ENCODE data around the gene SMYD2. TPM values are rescaled to one million over a fixed set of nuclear protein-coding genes. Genes with fewer than 3 reads are reported as not detected.
A peak's percentile ranks its signal among the peaks of the same experiment; 100 is the strongest.

SMYD2 gene
- total RNA-seq, 1 experiment from 2014 or later: 24.5 TPM

DNA sequence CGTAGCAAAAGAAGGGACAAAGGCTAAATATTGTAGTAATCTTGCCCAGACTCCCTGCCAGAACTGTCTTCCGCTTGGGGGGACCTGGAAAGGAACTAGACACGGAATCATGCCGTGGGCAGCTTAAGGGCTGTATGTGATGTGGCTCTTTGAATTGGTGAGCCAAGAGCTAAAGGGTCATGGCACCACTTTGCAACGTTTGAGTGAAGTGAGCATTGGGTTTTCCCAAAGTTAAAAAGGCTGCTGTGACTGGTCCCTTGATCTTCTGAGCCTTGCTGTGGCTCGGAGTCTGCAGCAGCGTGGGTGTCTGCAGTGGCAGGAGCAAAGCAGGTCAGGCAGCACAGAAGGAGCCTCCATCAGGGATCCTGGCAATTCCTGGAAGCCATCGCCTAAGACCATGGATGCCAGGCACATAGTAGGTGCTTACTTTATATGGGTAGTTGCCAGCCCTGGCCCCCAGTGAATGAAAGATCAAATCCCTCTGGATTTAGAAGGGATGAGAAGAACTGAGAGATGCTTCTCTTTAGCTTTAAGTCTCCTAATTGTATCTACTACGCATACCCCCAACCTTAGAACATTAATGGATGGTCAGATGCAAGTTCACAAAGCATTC, 1.8 kb downstream of the SMYD2 start:
- Histone ChIP-seq H3K4me3 (ENCODE audit: insufficient read depth, low read depth, low read length) (no peak overlapping the region), H3K27me3 (ENCODE audit: control insufficient read depth, insufficient read depth, low read length) (peaks cover 26% of the 10 kb centered on the region; the same call in 1 of the 2 replicates), H3K36me3 (replicated peaks; ENCODE audit: control insufficient read depth, insufficient read depth, low read length) (no peaks in the 10 kb centered on the region)
- DNase-seq: no peak

DNA sequence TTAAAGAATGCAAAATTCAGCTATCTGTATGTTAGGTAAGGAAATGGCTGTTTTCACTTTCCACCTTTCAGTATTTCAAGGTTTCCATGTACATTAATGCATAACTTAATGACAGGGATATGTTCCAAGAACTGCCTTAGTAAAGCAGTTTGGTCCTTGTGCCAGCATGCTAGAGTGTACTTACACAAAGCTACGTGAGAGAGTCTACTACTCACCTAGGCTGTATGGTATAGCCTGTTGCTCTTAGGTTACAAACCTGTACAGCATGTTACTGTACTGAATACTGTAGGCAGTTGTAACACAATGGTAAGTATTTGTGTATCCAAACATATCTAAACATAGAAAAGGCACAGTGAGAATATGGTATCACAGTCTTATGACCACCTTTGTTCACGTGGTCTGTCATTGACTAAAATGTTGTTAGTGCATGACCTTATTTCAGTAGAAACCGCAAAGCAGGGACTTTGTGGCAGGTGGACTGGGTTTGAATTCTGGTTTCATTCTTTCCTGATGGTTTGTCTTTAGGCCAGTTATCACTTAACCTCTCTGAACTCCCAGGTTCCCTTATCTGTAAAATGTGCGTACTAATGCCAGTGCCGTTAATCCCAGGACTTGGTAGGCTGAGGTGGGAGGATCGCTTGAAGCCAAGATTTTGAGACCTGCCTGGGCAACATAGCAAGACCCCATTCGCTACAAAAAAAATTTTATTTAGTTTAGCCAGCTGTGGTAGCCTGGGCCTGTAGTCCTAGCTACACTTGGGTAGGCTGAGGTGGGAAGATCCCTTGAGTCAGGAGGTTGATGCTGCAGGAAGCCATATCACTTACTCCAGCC, 4.9 kb downstream of the SMYD2 start:
- Histone ChIP-seq H3K36me3 (replicated peaks; ENCODE audit: control insufficient read depth, insufficient read depth, low read length) (no peaks in the 10 kb centered on the region), H3K4me3 (ENCODE audit: insufficient read depth, low read depth, low read length) (no peak overlapping the region), H3K27me3 (ENCODE audit: control insufficient read depth, insufficient read depth, low read length) (peaks cover 28% of the 10 kb centered on the region; the same call in 1 of the 2 replicates)
- no peak for DNase-seq

DNA sequence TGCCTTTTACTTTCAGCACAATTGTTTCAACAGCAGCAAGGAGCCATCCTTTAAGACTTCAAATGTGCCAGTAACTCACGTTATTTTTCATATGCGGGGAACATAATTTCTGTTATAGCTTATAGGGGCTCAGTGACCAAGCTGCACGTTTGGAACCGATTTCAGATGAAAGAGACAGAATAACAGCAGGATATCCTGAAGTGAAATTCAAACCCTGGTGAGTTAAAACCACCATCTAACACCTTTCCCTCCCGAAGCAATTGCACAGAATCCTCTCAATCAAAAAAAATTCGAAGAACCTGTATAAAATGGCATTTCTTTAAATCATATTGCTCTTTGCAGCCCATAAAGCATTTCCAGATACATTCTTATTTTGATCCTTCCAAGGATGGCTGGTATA, 6.9 kb downstream of the SMYD2 start:
- Histone ChIP-seq H3K4me3 (ENCODE audit: insufficient read depth, low read depth, low read length) (no peak overlapping the region), H3K36me3 (replicated peaks; ENCODE audit: control insufficient read depth, insufficient read depth, low read length) (no peaks in the 10 kb centered on the region), H3K27me3 (ENCODE audit: control insufficient read depth, insufficient read depth, low read length) (peaks cover 29% of the 10 kb centered on the region; the same call in 1 of the 2 replicates)
- DNase-seq: no peak

DNA sequence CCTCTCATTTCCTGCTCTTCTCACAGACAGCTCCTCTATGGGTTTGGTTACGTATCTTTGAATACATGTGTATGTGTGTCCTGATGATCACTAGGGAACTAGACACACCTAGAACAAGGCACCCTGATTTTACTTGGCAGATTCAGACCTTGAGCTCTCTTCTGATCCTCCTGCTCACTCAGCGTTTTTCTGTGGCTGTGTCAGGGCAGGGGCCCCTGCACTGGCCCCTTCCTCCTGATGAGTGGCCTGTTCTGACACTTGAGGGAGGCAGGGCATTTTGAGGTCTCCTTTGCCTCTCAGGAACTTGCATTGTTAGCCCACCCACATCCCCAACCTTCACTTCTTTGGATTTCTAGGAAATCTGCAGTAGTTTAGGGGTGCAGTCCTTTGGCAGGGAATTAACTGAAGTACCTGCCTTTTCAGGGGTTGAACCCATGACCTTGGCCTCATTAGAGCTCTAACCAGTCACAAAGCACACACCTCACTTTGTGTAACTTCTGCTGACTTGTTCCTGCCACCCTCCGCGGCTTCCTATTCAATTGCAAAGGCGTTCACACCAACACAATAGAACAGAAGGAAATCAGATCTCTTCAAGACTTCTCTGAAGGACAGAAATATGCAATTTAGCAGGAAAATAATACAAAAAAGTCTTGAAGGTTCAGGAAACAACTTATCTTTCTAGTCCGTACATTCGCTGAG, 8.8 kb downstream of the SMYD2 start:
- H3K4me3 ChIP-seq (ENCODE audit: insufficient read depth, low read depth, low read length): no peak overlapping the region
- peak; percentile 44 for DNase-seq
- no peaks in the 10 kb centered on the region for H3K36me3 ChIP-seq (replicated peaks; ENCODE audit: control insufficient read depth, insufficient read depth, low read length)
- peaks cover 30% of the 10 kb centered on the region; the same call in 1 of the 2 replicates for H3K27me3 ChIP-seq (ENCODE audit: control insufficient read depth, insufficient read depth, low read length)

DNA sequence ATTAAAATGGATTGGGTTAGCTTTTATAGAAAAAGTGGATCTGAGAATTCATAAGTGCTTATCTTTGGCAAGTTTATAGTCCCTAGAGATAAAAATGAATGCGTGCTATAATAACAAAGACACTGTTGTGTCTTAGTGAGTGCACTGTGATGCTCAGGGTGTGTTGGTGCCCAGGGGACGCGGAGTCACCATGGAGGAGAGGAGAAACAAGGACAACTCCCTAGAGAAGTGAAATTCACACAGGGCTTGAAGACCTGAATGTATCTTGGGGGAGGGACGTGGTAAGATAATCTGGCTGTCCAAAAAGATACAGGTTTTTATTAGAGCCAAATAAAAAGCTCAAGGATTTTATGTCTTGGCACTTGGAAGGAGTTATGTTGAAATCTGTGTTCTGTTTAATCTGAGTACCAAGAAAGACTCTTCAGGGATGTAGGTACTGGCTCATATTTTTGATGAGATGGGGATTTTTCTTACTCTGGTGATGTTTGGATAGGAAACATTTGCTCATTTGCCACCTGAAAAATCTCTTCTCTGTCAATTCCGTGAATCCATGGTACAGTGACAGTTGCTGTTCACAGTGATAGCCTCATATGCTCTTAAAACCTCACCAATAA, 9.6 kb downstream of the SMYD2 start:
- DNase-seq: no peak
- Histone ChIP-seq H3K27me3 (ENCODE audit: control insufficient read depth, insufficient read depth, low read length) (peaks cover 30% of the 10 kb centered on the region; the same call in 1 of the 2 replicates), H3K4me3 (ENCODE audit: insufficient read depth, low read depth, low read length) (no peak overlapping the region), H3K36me3 (replicated peaks; ENCODE audit: control insufficient read depth, insufficient read depth, low read length) (no peaks in the 10 kb centered on the region)

DNA sequence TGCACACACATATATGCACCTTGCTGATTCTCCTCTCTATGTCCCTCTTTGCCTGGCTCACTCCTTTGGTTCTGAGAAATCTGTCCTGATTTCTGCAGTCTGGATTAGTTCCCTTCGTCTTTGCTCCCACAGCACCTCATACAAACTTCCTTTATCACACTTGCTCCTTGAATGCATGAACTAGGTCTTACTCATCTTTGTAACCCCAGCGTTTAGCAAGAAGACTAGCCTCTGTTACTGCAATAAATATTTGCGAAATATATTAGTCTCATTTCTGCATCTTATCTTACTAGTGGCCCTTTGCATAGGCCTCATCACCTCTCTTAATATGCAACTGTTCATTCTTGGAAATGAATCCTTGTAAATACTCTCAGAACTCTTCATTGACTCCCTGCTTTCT, 11.4 kb downstream of the SMYD2 start:
- peaks cover 37% of the 10 kb centered on the region; the same call in 1 of the 2 replicates for H3K27me3 ChIP-seq (ENCODE audit: control insufficient read depth, insufficient read depth, low read length)
- H3K4me3 ChIP-seq (ENCODE audit: insufficient read depth, low read depth, low read length): no peak overlapping the region
- DNase-seq: no peak
- H3K36me3 ChIP-seq (replicated peaks; ENCODE audit: control insufficient read depth, insufficient read depth, low read length): no peaks in the 10 kb centered on the region

DNA sequence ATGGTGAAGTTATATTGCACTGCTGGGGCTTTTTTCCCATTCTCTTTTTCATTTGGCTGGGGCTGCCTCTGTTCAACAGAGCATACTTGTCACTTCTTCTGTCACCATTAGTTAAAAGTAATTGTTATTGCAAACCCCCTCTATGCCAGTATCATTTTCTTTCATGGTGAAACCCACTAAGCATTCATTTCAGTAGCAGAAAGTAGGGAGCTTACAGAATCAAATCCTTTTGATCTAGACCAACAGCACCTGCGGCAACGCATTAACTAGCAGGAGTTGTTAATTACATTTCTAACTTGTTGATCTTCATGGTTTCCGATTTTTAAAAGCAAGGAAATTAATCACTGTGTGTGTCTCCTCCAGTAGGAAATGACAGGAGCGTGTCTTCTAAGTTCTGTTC, 15.0 kb downstream of the SMYD2 start:
- Histone ChIP-seq H3K4me3 (ENCODE audit: insufficient read depth, low read depth, low read length) (no peak overlapping the region), H3K36me3 (replicated peaks; ENCODE audit: control insufficient read depth, insufficient read depth, low read length) (no peaks in the 10 kb centered on the region), H3K27me3 (ENCODE audit: control insufficient read depth, insufficient read depth, low read length) (peaks cover 24% of the 10 kb centered on the region; the same call in 1 of the 2 replicates)
- DNase-seq: no peak

DNA sequence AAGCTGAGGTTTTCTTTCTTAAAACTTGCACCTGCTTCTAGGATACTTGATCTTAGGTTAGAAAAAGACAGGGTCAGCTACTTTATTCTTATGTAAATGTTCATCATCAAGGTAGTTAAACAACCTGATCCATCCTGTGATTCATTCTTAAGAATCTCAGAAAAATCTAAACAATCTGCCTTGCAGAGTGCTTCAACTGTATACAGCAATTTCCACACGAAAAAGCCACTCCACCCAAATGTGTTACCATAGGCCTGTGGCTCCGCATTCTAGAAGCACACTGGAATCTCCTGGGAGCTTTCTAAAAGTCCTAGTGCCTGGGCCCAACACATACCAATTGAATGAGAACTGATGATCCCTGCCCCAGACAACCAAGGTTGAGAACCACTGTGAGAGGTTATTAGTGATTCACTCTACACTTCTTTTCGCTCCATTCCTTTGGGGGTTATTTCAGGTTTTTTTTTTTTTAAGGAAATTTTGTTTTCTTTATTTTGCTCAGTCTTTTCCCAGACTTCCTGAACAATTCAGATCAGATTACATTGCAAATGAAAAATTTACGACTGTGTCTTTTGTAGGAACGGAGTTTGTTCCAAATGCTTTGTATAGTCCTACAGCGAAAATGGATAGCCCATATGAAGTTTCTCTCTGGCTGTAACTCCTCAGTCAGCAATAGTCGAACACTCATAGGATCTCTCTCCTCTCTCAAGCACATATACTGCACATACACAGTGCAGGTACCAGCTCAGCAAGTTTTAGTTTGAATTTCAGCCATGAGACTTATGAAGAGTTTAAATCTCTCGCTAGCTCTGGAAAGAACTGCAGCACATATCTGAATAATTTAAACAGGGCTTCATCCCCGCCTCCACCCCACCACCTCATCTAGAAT, 16.1 kb downstream of the SMYD2 start:
- DNase-seq: no peak
- H3K27me3 ChIP-seq (ENCODE audit: control insufficient read depth, insufficient read depth, low read length): peaks cover 15% of the 10 kb centered on the region; the same call in 1 of the 2 replicates
- no peaks in the 10 kb centered on the region for H3K36me3 ChIP-seq (replicated peaks; ENCODE audit: control insufficient read depth, insufficient read depth, low read length)
- no peak overlapping the region for H3K4me3 ChIP-seq (ENCODE audit: insufficient read depth, low read depth, low read length)

DNA sequence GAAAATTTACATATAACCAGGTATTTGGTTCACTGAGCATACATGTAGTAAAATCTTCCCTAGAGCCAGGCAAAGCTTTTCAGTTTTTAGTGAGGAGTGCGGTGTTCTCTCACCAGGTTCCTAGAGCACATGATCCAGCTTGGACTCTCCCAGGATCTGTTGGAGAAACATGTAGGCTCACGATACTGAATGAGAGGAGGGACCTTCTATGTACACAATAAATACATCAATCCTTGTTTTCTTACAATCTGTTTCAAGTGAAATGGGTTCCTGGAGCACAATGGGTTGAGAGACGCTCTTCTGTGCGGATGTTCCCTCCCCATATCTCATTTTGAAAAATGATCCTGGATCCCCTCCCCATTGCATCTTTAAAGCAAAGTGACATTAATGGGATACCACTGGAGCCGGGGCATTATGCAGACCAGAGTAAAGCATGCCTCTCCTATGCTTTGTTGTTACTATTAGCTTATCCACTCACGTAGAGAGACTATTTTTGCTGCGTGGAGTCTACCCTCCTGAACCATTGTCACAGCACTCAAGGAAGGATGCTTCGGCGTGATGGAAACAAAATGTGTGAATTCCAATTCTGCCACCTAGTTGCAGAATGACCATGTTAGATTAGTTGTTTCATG, 19.3 kb downstream of the SMYD2 start:
- Histone ChIP-seq H3K27me3 (ENCODE audit: control insufficient read depth, insufficient read depth, low read length) (peaks cover 9% of the 10 kb centered on the region; the same call in 1 of the 2 replicates), H3K4me3 (ENCODE audit: insufficient read depth, low read depth, low read length) (no peak overlapping the region), H3K36me3 (replicated peaks; ENCODE audit: control insufficient read depth, insufficient read depth, low read length) (no peaks in the 10 kb centered on the region)
- no peak for DNase-seq

DNA sequence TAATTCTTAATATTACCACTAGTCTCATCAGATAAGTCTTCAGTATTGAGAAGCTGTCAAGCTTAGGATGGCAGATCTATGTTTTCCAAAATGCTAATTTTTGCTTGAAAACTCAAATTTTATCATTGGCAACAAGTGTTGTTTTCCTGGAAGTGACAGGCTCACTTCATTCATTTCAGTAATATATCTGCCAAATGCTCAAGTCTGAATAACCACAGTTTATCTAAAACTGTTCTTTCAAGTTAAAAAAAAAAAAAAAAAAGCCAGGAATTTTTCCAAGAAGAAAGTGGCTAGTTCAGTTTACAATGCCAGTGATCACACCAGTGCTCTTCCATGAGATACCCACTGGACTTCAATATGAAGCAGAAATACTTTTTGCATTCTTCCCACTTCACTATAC, 20.6 kb downstream of the SMYD2 start:
- Histone ChIP-seq H3K36me3 (replicated peaks; ENCODE audit: control insufficient read depth, insufficient read depth, low read length) (no peaks in the 10 kb centered on the region), H3K4me3 (ENCODE audit: insufficient read depth, low read depth, low read length) (no peak overlapping the region), H3K27me3 (ENCODE audit: control insufficient read depth, insufficient read depth, low read length) (no peaks in the 10 kb centered on the region; the same call in 1 of the 2 replicates)
- DNase-seq: no peak

DNA sequence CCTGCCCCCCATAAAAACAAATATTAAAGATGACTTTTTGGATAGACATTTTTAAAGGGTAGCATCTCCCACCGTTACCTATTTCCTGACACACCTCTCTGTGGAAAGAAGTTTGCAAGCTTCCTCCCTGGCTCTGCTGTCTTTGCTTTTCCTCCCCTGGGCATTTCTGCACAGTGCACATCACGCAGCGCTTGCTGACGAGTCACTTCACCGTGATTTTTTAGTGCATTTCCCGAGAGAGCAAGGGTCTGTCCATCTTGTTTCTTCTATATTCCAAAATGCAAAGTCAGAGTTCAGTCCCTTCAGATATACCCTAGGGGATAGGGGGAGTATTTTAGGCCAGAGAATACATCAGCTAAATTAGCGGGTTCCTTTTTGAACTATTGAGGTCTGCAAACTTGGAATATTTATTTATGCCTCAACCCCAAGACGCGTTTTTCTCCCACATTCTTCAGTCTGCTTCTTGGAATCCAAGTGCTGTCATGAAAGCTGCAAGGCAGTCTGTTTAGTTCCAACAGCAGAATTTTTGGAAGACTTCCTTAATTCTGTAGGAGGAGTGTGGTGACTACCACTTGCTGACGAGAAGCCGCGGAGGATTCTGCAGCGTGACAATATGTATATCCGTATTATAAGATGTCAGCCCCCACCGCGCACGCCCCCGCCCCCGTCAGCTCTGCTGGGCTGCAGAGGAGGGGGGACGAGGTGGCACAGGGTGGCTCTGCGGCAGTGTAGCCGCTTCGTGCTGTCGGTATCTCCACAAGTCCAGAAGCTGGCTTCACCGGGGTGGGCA, 22.4 kb downstream of the SMYD2 start:
- no peak overlapping the region for H3K4me3 ChIP-seq (ENCODE audit: insufficient read depth, low read depth, low read length)
- H3K36me3 ChIP-seq (replicated peaks; ENCODE audit: control insufficient read depth, insufficient read depth, low read length): no peaks in the 10 kb centered on the region
- DNase-seq: no peak
- H3K27me3 ChIP-seq (ENCODE audit: control insufficient read depth, insufficient read depth, low read length): no peaks in the 10 kb centered on the region; the same call in 1 of the 2 replicates

DNA sequence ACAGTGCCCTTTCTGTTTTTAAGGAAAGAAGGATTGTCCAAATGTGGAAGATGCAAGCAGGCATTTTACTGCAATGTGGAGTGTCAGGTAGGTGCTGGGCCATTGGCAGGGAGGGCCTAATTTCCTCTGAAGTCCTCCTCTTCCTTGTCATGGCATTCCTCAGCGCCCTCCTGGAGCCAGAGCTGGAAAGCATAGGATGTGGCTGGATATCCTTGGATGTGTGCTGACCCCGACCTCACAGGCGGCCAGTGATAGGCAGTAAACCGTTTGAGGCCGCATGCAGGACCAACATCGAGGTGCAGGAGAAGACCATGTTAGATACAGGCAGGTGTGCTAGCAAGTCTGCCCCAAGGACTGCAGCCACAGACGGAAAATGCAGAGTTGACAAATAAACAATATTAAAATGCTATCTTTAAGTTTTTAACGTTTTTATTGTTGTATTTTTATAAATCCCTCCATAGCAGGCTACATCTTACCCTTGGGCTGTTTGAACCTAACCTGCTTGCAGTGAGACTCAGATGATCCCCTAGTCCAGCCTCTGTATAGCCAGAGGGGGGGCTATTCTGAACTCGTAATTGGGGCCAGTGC, 24.3 kb downstream of the SMYD2 start:
- H3K4me3 ChIP-seq (ENCODE audit: insufficient read depth, low read depth, low read length): no peak overlapping the region
- DNase-seq: no peak
- H3K27me3 ChIP-seq (ENCODE audit: control insufficient read depth, insufficient read depth, low read length): peaks cover 2% of the 10 kb centered on the region
- no peaks in the 10 kb centered on the region for H3K36me3 ChIP-seq (replicated peaks; ENCODE audit: control insufficient read depth, insufficient read depth, low read length)
